ENCODE measurements around the gene WNT11.

The WNT11 gene
- 0.22 to 0.60 reads per million in 2 experiments for total RNA-seq

- DNase-seq (ENCODE audit: low read depth), result no peak
Measured at GRCh38 chr11:76206327-76207081, at the start of gene WNT11. Gene WNT11 (minus strand): TSS chr11:76206502. CDS start chr11:76206407, 95 bp downstream.

GRCh38 chr11:76253416-76253815 lies 47.1 kb upstream of the WNT11 start:
- no peak for DNase-seq (ENCODE audit: low read depth)

- DNase-seq (ENCODE audit: low read depth), result no peak
Measured at GRCh38 chr11:76252631-76253070, 46.3 kb upstream of the WNT11 start.

GRCh38 chr11:76251576-76251975 lies 45.3 kb upstream of the WNT11 start:
- no peak for DNase-seq (ENCODE audit: low read depth)

- DNase-seq (ENCODE audit: low read depth), result no peak
Measured at GRCh38 chr11:76251226-76251575, 44.9 kb upstream of the WNT11 start.

GRCh38 chr11:76250520-76251225 lies 44.4 kb upstream of the WNT11 start:
- DNase-seq (ENCODE audit: low read depth), result no peak

- DNase-seq (ENCODE audit: low read depth), result no peak
Measured at GRCh38 chr11:76249195-76249741, 43.0 kb upstream of the WNT11 start.

GRCh38 chr11:76248210-76248609 lies 41.9 kb upstream of the WNT11 start:
- no peak for DNase-seq (ENCODE audit: low read depth)

GRCh38 chr11:76247091-76247490 lies 40.8 kb upstream of the WNT11 start:
- DNase-seq (ENCODE audit: low read depth), result no peak

- DNase-seq (ENCODE audit: low read depth), result no peak
Measured at GRCh38 chr11:76246271-76246933, 40.1 kb upstream of the WNT11 start.

- no peak for DNase-seq (ENCODE audit: low read depth)
Measured at GRCh38 chr11:76245720-76246119, 39.4 kb upstream of the WNT11 start.

GRCh38 chr11:76244316-76244851 lies 38.1 kb upstream of the WNT11 start:
- DNase-seq (ENCODE audit: low read depth), result no peak

GRCh38 chr11:76243957-76244285 lies 37.6 kb upstream of the WNT11 start:
- DNase-seq (ENCODE audit: low read depth), result no peak

GRCh38 chr11:76243193-76243956 lies 37.1 kb upstream of the WNT11 start:
- DNase-seq (ENCODE audit: low read depth), result no peak

GRCh38 chr11:76242004-76242779 lies 35.9 kb upstream of the WNT11 start:
- DNase-seq (ENCODE audit: low read depth), result no peak

GRCh38 chr11:76241243-76242000 lies 35.1 kb upstream of the WNT11 start:
- DNase-seq (ENCODE audit: low read depth), result no peak

GRCh38 chr11:76240666-76241065 lies 34.4 kb upstream of the WNT11 start:
- DNase-seq (ENCODE audit: low read depth), result no peak

GRCh38 chr11:76240161-76240540 lies 33.8 kb upstream of the WNT11 start:
- no peak for DNase-seq (ENCODE audit: low read depth)

GRCh38 chr11:76239483-76240160 lies 33.3 kb upstream of the WNT11 start:
- no peak for DNase-seq (ENCODE audit: low read depth)

- DNase-seq (ENCODE audit: low read depth), result no peak
Measured at GRCh38 chr11:76238551-76238950, 32.2 kb upstream of the WNT11 start.
